Amniotic stem cell (primary cell): ENCODE measurements around the gene TCP10L.
"Not testable (repeated sequence)": the region's sequence is repeated elsewhere in the genome, so short reads cannot be mapped to it uniquely, and the experiment has no call there.

Experiments
- DNase-seq: peaks from one replicate; lab custom pipeline; 2025; lab: John Stamatoyannopoulos, UW

Gene TCP10L

DNA sequence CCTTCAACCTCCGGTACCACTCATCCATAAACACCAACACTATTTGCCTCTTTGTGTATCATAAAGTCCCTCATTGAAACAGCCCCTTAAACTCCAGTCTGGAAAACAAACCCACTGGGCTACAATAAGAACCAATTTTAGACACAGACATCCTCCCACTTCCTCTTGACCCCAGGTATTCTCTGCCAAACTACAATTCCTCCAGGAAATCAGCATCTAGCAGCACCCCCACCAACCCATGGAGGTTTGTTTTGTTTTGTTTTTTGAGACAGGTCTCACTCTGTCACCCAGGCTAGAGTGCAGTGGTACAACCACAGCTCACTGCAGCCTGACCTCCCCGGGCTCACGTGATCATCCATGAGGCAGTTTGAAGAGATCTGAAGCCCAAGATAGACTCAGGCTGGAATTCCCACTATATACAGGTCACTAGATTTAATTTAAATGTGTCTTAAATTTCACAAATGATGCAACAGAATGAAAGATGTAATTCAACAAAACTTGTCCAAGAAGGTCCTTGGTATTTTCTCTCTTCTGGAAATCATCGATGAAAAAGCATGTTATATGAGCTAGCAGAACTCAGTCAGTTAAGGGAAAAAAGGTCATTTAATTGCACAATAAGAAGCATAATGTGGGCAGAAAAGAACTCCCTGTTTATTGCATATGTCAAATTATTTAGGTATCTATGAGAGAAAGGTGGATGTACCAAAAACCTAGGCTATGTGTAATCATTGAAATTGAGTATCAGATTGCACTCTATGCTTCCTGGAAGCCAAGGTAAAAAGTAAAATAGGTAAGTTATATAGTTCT is 30.3 kb downstream of the TCP10L start:
- no peak for DNase-seq

DNA sequence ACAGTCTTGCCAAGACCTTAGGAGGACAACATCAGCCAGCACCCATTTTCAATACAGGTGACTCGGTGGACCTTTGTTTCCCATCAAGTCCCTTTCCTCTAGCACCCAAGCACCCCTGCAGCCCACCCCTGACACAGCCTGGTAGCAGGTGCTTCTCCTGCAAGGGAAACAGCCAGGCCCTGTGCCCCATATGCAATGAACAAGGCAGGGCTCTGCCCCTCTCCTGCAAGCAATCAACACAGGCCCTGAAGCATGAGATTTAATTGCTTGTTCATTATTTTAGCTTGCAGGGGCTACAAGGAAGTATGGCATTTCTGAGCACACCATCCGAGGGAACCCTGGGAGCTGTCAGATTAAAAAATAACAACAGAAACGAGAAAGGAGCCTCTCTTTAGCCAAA is 35.4 kb downstream of the TCP10L start:
- no peak for DNase-seq

DNA sequence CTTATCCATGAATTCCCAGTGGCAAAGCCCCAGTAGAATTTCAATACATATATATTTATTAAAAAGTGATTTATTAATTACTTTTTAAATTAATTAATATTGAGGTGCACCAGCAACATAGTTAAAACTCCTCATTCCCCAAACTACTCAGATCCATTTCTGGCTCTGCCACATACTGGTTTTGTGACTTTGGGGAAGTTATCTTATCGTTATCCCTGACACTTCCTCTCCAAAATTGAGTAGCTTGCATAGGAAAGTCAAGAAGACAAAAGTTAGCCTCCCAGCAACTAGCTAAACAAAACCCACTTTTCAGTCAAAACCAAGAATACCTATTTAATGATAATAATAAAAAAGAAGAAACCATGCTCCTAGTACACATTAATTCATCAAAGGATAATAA is 35.9 kb downstream of the TCP10L start:
- DNase-seq, result no peak

DNA sequence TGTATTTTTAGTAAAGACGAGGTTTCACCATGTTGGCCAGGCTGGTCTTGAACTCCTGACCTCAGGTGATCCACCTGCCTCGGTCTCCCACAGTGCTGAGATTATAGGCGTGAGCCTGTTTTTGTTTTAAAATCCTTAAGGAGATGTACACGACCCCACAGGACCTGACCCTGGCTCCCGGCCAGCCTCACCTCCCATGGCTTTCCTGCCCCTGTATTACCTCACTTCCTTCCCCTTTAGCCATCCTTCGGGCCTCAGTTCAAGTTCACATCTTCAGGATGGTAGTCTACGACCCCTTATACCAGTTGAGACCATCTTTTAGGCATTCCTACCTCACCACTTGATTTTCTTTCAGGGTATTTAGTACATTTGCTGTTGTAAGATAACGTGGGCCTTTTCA is 36.3 kb downstream of the TCP10L start:
- DNase-seq, result no peak

DNA sequence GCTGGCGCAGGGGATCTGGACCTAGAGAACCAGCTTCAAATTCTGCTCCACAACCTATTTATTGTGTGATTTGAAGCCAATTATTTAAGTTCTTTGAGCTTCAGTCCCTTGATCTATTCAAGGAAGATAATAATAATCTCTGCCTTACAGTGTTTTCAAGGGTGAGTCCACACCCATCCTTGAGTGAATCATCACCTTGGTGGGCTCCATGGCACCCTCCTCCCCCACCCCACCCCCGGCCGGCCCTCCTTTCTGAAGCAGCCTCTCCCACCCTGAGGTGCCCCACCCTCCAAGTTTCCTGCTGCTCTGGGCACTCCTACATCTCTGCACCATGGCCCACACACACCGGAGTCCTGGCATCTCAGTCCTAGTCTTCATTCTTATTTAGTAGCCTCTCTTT is 38.3 kb downstream of the TCP10L start:
- no peak for DNase-seq

DNA sequence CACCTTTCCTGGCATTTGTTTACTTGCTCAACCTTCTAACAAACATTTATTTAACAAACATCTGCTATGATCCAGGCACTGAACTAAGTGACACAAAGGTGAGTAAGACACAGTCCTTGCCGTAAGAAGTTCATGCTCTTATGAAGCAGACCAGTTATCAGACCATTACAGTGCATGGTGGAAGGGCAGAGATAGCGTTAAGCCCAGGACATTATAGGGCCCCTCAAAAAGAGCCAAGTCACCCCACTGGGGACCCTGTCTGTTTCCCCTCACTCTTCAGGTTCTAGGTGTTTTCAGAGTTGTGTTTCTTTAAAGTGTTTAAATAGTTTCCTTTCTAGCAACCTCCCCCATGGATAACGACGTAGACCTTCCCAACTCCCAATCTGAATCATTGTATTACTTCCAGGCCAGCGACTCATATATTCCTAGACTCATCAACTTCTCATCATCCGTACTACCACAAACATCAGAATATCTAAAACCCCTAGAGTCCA is 39.3 kb downstream of the TCP10L start:
- DNase-seq, result no peak

DNA sequence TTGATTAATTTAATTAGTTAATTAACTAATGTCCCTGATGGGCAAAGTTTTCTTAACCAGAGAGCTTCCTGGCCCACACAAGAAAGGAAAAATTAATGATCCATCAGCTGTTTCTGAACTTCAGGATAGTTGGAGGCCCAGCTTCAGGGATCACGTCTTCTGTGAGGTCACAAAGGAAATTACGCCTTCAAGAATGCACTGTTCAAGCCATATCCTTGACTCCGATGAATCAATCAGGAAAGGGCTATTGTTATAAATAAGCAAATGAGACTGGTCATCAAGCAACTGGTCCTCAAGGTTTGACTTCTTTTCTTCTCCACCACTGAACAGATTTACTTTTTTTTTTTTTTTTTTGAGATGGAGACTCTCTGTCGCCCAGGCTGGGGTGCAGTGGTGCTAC is 40.6 kb downstream of the TCP10L start:
- no peak for DNase-seq

DNA sequence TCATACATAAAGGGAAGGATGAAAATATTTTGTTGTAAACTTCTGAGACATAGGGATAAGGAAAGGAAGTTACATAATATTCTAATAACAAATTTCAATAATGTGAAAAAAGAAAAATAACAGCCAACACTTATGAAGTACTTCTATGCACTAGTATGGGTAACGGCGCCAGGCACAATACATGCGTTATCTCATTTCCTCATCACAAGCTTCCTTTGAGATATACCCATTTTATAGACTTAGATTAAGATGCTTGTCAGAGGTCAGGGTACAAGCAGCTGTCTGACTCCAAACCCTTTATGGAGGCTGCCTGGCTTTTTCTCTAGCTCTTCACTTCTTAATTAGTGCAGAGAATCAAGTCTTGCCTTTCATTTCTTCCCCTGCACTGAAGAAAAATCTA is 41.3 kb downstream of the TCP10L start:
- DNase-seq, result no peak

DNA sequence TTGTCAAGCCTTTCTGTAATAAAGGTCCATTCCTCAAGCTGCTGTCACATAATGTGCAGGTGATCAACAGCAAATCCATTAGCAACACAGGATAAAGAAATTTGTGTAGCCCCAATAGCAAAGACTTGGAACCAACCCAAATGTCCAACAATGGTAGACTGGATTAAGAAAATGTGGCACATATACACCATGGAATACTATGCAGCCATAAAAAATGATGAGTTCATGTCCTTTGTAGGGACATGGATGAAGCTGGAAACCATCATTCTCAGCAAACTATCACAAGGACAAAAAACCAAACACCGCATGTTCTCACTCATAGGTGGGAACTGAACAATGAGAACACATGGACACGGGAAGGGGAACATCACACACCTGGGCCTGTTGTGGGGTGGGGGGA is 42.3 kb downstream of the TCP10L start:
- DNase-seq, result not testable (repeated sequence)

DNA sequence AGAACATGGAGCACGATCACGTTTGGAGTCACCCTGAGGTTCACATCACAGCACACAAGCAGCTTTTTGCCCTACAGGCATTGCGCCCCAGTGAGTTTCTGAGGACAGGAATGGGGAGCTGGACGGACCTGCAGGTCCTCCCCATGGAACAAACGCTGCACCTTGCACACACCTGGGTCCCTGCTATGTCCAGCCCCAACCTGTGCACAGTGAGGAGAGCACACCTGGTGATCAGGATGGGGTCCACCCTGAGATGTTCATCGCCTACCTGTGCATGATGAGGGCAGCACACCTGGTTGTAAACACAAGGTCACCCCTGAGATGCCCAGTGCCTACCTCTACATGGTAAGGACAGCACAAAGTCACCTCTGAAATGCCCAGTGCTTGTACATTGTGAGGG is 45.9 kb downstream of the TCP10L start:
- no peak for DNase-seq

DNA sequence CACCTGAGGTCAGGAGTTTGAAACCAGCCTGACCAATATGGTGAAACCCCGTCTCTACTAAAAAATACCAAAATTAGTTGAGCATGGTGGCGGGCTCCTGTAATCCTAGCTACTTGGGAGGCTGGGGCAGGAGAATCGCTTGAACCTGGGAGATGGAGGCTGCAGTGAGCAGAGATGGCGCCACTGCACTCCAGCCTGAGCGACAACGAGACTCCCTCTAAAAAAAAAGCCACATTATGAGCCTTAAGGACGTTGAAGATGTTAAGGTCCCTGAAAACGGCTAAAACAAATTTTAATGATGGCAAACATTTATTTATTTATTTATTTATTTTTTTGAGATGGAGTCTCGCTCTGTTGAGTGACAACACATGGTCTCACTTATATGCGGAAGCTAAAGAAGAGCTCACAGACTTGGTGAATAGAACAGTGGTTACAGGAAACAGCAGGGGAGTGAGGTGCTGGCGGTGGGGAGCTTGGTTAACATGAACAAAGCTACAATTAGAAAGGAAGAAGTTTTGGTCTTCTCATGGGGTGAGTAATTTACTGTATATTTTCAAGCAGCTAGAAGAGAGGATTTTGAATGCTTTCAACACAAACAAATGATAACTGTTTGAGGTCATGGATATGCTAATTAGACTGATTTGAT is 47.1 kb downstream of the TCP10L start:
- no peak for DNase-seq

DNA sequence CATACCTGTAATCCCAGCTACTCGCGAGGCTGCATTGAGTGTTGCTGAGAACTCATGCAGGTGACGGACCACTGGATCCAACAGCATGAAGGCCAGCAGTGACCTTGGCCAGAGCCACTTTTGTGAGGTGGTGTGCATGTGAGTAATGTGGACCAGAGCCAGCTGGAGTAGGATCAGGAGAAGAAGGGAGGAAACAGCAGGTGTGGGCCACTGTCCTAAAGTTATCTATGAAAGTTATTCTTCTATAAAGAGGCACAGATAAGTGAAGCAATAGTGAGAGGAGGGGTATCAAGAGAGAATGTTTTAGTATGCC is 47.8 kb downstream of the TCP10L start:
- DNase-seq, result no peak

DNA sequence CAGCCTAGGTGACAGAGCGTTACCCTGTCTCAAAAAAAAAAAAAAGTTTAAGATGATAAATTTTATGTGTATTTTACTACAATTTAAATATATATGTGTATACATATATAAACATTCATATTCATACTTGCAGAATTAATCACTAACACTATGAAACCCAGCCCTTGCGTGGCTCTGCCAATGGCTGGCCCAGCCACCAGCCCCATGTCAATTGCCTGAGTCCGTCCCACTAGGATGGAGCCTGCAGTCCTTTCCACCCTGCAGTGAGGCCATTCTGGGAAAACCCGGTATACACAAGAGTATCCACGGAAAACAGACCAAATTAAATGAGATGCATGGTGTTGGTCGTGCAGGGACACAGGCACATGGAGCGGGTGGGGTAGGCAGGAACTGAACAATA is 49.7 kb downstream of the TCP10L start:
- no peak for DNase-seq

DNA sequence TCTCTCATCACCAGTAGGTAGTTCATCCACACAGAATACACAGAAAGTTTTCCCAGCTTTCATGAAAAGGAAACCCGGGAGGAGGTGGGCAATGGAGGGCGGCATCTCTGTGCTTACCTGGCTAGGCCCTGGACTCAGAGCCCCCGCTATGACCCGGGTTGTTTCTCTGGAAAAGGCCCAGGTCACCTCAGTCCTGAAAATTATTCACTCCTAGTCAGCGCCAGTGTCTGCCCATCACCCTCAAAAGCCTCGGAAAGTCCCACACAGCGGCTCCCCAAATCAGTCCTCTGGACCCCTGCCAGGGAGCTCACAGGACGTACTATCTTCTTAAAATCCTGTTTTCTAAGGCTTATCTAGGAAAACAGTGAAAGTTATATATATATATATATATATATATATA is 51.2 kb downstream of the TCP10L start:
- DNase-seq, result no peak

DNA sequence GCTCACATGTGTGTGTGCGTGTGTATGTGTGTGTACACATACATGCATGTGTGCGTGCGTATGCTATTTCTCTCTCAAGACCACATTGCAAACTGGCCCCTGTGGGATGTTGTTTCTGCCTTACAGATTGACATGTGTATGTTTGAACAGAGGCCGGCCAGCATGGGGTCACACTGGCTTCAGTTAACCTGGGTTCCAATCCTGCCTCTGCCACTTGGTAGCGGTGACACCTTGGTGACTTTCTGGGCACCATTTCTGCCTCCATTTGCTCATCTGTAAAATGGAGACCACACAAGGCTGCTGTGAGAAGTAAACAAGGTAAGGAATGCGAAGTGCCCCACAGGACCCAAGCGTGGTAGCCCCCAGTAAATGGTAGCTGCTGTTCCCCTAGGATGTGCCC is 51.7 kb downstream of the TCP10L start:
- no peak for DNase-seq

DNA sequence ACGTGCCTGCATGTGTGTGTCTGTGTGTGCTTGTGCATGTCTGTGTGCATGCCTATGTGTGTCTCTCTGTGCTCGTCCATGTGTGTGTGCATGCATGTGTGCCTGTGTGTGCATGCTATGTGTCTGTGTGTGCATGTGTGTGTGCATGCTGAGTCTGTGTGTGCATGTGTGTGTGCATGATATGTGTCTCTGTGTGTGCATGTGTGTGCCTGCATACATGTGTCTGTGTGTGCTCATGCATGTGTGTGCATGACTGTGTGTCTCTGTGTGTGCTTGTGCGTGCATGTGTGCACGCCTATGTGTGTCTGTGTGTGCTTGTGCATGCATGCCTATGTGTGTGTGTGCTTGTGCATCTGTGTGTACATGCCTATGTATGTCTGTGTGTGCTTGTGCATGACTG is 52.3 kb downstream of the TCP10L start:
- no peak for DNase-seq

DNA sequence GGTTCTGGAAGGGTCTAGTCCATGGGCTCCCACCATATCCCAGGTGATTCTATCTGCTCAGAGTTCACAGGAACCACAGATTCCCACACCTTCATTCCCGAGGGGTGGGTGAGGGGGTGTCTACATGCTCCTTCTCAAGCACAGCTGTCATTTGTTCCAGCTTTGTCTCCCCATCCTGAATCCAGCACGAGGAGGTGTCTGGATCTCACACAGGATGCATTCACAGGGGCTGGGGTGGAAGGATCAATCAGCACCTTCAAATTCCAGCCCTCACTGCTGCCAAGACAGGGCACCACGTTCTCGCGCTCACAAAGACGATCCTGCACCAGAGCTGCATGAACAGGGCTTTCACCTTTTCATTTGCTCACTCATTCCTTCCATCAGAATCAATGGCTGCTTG is 52.7 kb downstream of the TCP10L start:
- no peak for DNase-seq

DNA sequence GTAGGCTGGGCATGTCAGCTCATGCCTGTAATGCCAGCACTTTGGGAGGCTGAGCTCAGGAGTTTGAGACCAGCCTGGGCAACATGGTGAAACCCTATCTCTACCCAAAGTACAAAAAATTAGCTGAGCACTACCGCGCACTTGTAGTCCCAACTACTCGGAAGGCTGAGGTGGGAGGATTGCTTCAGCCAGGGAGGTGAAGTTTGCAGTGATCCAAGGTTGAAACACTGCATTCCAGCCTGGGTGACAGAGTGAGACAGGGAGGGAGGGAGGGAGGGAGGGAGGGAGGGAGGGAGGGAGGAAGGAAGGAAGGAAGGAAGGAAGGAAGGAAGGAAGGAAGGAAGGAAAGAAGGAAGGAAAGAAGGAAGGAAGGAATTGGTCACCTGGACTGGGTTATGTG is 53.8 kb downstream of the TCP10L start:
- DNase-seq, result not testable (repeated sequence)

DNA sequence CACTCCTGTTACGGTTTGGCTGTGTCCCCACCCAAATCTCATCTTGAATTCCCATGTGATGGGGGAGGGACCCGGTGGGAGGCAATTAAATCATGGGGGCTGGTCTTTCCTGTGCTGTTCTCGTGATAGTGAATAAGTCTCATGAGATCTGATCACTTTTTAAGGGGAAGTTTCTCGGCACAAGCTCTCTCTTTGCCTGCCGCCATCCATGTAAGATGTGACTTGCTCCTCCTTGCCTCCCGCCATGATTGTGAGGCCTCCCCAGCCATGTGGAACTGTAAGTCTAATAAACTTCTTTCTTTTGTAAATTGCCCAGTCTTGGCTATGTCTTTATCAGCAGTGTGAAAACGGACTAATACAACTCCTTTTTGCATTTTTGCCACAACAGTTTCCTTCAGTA is 54.5 kb downstream of the TCP10L start:
- DNase-seq, result not testable (repeated sequence)

DNA sequence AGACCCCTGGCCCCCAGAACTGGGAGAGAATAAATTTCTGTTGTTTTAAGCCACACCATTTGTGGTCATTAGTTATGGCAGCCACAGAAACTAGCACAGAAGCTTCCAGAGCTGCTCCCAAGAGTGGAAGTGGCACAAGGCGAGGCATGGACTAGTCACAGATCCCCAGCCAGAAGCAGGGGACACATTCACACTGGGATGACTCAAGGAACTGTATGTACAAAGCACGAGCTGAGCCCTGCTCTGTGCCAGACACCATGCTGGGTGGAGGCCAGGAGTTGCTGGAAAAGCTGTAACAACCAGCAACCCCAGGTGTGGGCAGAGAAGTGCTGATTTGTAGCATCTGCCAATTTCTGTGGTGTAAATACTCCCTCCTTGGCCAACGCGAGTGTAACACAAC is 55.6 kb downstream of the TCP10L start:
- no peak for DNase-seq

DNA sequence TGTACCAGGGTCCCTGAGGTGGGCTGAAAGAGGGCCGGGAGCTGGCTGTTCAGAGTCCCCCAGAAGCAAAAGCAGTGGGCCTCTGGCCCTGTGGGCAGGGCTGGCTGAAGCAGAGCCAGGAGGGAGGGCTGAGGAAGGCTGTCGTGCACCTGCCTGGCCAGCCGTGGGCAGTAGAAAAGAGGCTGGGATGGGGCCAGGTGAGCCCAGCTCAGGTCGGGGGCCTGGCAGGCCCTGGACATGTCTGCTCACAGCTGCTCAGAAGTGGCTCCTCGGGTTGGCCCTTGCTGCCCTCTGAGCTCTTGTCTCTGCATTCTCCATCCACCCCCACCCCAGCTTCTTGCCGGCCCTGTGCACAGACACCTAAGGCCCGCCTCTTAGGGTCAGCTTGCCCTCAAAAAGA is 60.0 kb downstream of the TCP10L start:
- DNase-seq, result no peak

DNA sequence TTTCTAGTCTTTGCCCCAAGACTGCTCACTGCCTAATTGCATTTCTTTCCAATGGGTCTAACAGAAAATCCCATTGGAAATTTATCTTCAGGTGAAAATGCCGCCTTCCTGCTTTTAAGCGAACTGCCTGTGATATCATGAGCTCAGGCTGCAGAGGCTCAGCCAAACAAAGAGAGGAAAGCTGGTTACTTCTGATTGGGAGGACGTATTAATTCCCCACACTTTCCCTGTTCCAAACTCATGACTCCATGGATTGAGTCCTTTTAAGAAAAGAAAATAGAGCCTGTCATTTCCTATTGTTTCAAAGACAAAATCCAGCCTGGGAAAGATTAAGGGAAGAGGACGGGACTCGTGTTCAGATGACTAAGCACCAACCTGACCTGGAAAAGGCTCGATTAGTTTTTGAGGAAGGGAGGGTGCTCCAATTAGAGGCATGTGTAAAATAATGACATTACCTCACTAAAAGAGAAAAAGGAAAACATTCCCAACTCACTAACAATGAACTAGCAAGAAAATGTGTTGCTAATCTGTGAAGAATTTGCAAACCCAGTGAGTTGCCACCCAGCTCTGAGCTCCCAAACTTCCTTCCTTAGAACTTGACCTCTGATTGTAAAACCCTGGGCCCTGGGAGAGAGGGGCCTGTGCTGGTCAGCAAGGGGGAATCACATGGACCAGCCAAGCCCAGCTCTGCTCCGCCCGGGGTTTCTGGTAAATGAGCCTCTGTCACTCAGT is 61.2 kb downstream of the TCP10L start:
- DNase-seq, result peak; percentile 50
